Kidney (tissue), 14 donors: ENCODE measurements around the gene ZFAND3. TPM values are rescaled to one million over a fixed set of nuclear protein-coding genes. Genes with fewer than 3 reads are reported as not detected.
"Not testable (repeated sequence)": the region's sequence is repeated elsewhere in the genome, so short reads cannot be mapped to it uniquely, and the experiment has no call there.

Source experiments
- DNase-seq, 5 donors: peaks; one replicate each; pipeline ENCODE4 v3.0.0-alpha.2; 2013 to 2020
- FAIRE-seq: peaks from 2 replicates; lab custom pipeline; 2012; peaks lifted over from hg19 to GRCh38; lab: Jason Lieb, UNC
- H3K27ac ChIP-seq, 2 donors: one replicate each; pipeline ENCODE4 v1.7.0; 2013; ENCODE audit warnings: low read depth in 2 of 2, low read length in 2 of 2, inconsistent platforms in 1 of 2
- H3K27me3 ChIP-seq: one replicate; pipeline ENCODE4 v1.7.1; 2013; ENCODE audit warnings: low read length, inconsistent platforms; ENCODE audit not compliant: control insufficient read depth, insufficient read depth
- H3K36me3 ChIP-seq, 3 donors: one replicate each; pipeline versions ENCODE4 v1.7.0 to v1.7.1; 2013; ENCODE audit warnings: low read length in 3 of 3, control low read depth in 1 of 3, inconsistent platforms in 1 of 3; ENCODE audit not compliant: insufficient read depth in 3 of 3, control insufficient read depth in 2 of 3
- H3K4me1 ChIP-seq, 3 donors: one replicate each; pipeline versions ENCODE4 v1.7.0 to v1.7.1; 2013; ENCODE audit warnings: low read length in 3 of 3, inconsistent platforms in 1 of 3, low read depth in 1 of 3; ENCODE audit not compliant: control insufficient read depth in 2 of 3, insufficient read depth in 2 of 3
- H3K4me3 ChIP-seq, 3 donors: one replicate each; pipeline versions ENCODE4 v1.7.0 to v1.8.1; 2013; ENCODE audit warnings: low read length in 3 of 3, control low read depth in 1 of 3, inconsistent platforms in 1 of 3
- H3K9ac ChIP-seq, 3 donors: one replicate each; pipeline versions ENCODE4 v1.7.0 to v1.7.1; 2013; ENCODE audit warnings: low read length in 3 of 3, control low read depth in 1 of 3, inconsistent platforms in 1 of 3
- H3K9me3 ChIP-seq, 3 donors: one replicate each; pipeline versions ENCODE4 v1.7.0 to v1.7.1; 2013; ENCODE audit warnings: low read length in 3 of 3, control low read depth in 1 of 3, inconsistent platforms in 1 of 3; ENCODE audit not compliant: control insufficient read depth in 2 of 3, insufficient read depth in 1 of 3
- CTCF ChIP-seq: IDR thresholded peaks from 3 replicates; pipeline ENCODE4 v1.5.1; 2012; ENCODE audit warnings: mild to moderate bottlenecking, moderate library complexity, borderline replicate concordance; ENCODE audit not compliant: insufficient read depth; ENCODE audit errors: extremely low read depth
- intact Hi-C: fragments of 100-400 bp; cut with DNase I; formaldehyde crosslinking; loops from one replicate; pipeline ENCODE4 v1.11.1; 2022
- polyA plus RNA-seq: library from polyadenylated mRNA; stranded (reverse); fragments of 350-450 nt; fragmentation: Illumina TruSeq; extraction: RNeasy Lipid Tissue Mini Kit (QIAGEN cat#74804); gene quantifications from one replicate; pipeline ENCODE4 v1.2.3, GENCODE V29; 2014; ENCODE audit warnings: low read depth, low replicate concordance; ENCODE audit not compliant: insufficient read depth
- total RNA-seq: library from RNA; stranded (reverse); fragmentation: NEBNext Ultra II Directional; extraction: Animal tissue kit (Norgen Biotek cat#: 25700); gene quantifications from one replicate; pipeline ENCODE4 v1.2.1, GENCODE V29; 2021
- donor health status: control.
- donor health status: control.
- donor health status: control.
- donor health status: control.
- donor health status: control.
- donor health status: DM: yes; HTN: yes; CAD: no.
- donor health status: Normal renal cell carcinoma (clear cell type).

ZFAND3 gene
- total and polyA plus RNA-seq, 2 donors from 2014 or later: 44.6 to 104 TPM

- no peak overlapping the region for H3K9ac ChIP-seq
- no peak overlapping the region for H3K27ac ChIP-seq
- intact Hi-C loops: no loop called here
- H3K4me3 ChIP-seq: no peak overlapping the region
- H3K27me3 ChIP-seq: no peaks in the 10 kb centered on the region
- TF ChIP-seq CTCF: no peak
- peaks cover 0 to 13% (median 4%) of the 10 kb centered on the region in 3 donors for H3K4me1 ChIP-seq
- no peaks in the 10 kb centered on the region for H3K36me3 ChIP-seq
- no peak for DNase-seq
- no peak for FAIRE-seq
- H3K9me3 ChIP-seq: no peaks in the 10 kb centered on the region
These were observed 73.7 kb downstream of the ZFAND3 start for GRCh38 chr6:37893257-37893656.

GRCh38 chr6:37893734-37894133 lies 74.2 kb downstream of the ZFAND3 start:
- DNase-seq, H3K27ac ChIP-seq, H3K27me3 ChIP-seq, H3K9me3 ChIP-seq, FAIRE-seq, intact Hi-C loops, H3K36me3 ChIP-seq, H3K4me3 ChIP-seq, H3K9ac ChIP-seq, H3K4me1 ChIP-seq: not testable (repeated sequence)

GRCh38 chr6:37894585-37894984 lies 75.1 kb downstream of the ZFAND3 start:
- Histone ChIP-seq H3K4me1 (no peaks in the 10 kb centered on the region), H3K27me3 (no peaks in the 10 kb centered on the region), H3K4me3 (no peak overlapping the region), H3K9ac (no peak overlapping the region), H3K27ac (no peak overlapping the region), H3K36me3 (no peaks in the 10 kb centered on the region), H3K9me3 (no peaks in the 10 kb centered on the region)
- no peak for TF ChIP-seq CTCF
- FAIRE-seq (no peak), DNase-seq (no peak)
- intact Hi-C loops: no loop called here

- Histone ChIP-seq H3K4me3 (no peak overlapping the region), H3K9ac (no peak overlapping the region), H3K36me3 (no peaks in the 10 kb centered on the region), H3K4me1 (no peaks in the 10 kb centered on the region), H3K27me3 (no peaks in the 10 kb centered on the region), H3K27ac (no peak overlapping the region), H3K9me3 (no peaks in the 10 kb centered on the region)
- intact Hi-C loops: no loop called here
- no peak for DNase-seq
- no peak for FAIRE-seq
- TF ChIP-seq CTCF: no peak
These were observed 77.8 kb downstream of the ZFAND3 start for GRCh38 chr6:37897321-37897720.
